SH-SY5Y (cell line): ENCODE data around the gene ANKS3.

ENCODE experiments used
- GATA2 ChIP-seq: IDR thresholded peaks from 2 replicates; pipeline ENCODE4 v1.6.1; 2011; ENCODE audit warnings: mild to moderate bottlenecking, low read depth, low read length
- GATA3 ChIP-seq: IDR thresholded peaks from 2 replicates; pipeline ENCODE4 v1.6.1; 2011; ENCODE audit warnings: low read depth, mild to moderate bottlenecking, low read length, moderate library complexity

GRCh38 chr16:4697848-4698291 is 36.2 kb downstream of the ANKS3 start:
- TF ChIP-seq GATA2 (no peak), GATA3 (no peak)
